ENCODE data around the gene CAB39.

DNA sequence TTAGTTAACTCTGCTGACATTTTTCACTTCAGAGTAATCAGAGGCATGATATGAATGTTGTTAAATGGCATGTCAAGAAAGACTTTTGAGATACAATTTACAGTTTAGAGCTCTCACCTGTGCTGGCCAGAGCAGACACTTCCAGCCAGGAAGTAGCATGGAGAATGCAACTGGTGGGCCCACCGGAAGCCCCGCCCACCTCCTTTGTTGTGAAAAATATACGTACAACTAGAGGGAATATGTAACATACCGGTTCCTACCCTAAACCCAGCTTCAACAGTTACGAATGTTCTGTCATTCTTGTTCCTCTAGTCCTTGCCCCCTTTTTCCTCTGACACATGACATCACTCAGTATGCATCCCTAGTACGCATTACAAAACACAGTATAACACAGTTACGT lies 81.9 kb downstream of the CAB39 start:
- TF ChIP-seq, protein P1, sequence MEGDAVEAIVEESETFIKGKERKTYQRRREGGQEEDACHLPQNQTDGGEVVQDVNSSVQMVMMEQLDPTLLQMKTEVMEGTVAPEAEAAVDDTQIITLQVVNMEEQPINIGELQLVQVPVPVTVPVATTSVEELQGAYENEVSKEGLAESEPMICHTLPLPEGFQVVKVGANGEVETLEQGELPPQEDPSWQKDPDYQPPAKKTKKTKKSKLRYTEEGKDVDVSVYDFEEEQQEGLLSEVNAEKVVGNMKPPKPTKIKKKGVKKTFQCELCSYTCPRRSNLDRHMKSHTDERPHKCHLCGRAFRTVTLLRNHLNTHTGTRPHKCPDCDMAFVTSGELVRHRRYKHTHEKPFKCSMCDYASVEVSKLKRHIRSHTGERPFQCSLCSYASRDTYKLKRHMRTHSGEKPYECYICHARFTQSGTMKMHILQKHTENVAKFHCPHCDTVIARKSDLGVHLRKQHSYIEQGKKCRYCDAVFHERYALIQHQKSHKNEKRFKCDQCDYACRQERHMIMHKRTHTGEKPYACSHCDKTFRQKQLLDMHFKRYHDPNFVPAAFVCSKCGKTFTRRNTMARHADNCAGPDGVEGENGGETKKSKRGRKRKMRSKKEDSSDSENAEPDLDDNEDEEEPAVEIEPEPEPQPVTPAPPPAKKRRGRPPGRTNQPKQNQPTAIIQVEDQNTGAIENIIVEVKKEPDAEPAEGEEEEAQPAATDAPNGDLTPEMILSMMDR (IDR thresholded peaks at IDR 0.05; ENCODE audit: insufficient read depth, low read depth, low read length), result no peak
- no peak for TF ChIP-seq EZH2 (IDR thresholded peaks at IDR 0.05; ENCODE audit: insufficient read depth, low read length)
